A673 (cell line): ENCODE results near the gene RFTN1.

ENCODE experiments used
- EZH2 ChIP-seq: fragments of 200-600 bp; sonication (generic); IDR thresholded peaks from 2 replicates; pipeline ENCODE4 v1.6.1; 2017; ENCODE audit warnings: borderline replicate concordance, low read depth, mild to moderate bottlenecking, mixed read lengths, antibody characterized with exemption, low read length; ENCODE audit not compliant: poor library complexity, severe bottlenecking
- TF ChIP-seq, protein P1 (sequence below): fragments of 300-800, 200-600 bp; sonication (generic); conservative IDR thresholded peaks from 2 replicates; pipeline ENCODE4 v1.5.1; 2017; ENCODE audit warnings: low read depth, mild to moderate bottlenecking, antibody characterized with exemption, low read length, moderate library complexity, mixed read lengths

DNA sequence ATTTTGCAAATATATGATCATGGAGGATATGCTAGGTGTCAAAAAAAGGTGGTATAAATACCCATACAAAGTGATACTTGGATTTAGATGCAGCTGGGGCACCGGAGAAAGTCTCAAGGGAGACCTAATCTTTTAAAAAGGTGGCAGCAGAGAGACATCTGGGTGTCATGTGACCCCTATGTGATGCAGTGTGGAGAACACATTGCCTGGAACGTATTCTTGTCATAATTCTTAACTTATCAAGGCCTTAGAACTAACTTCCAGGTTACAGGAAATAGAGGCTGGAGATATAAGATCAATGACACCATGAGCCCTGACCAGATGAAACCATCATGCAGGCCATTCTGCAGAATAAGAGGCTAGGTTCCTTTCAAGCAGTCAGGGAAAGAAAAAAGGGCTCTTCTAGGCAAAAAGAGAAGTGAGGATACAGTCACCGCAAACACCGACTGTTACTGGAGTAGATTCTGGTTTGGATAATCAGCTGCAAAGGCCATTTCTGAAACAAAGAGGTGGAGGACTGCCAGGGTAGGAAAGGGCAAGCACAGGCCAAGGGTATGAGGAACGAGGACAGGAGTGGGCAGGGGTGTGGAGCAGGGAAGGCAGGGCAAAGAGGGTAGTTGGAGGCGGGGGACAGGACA, 147.9 kb downstream of the RFTN1 start:
- TF ChIP-seq, protein P1, sequence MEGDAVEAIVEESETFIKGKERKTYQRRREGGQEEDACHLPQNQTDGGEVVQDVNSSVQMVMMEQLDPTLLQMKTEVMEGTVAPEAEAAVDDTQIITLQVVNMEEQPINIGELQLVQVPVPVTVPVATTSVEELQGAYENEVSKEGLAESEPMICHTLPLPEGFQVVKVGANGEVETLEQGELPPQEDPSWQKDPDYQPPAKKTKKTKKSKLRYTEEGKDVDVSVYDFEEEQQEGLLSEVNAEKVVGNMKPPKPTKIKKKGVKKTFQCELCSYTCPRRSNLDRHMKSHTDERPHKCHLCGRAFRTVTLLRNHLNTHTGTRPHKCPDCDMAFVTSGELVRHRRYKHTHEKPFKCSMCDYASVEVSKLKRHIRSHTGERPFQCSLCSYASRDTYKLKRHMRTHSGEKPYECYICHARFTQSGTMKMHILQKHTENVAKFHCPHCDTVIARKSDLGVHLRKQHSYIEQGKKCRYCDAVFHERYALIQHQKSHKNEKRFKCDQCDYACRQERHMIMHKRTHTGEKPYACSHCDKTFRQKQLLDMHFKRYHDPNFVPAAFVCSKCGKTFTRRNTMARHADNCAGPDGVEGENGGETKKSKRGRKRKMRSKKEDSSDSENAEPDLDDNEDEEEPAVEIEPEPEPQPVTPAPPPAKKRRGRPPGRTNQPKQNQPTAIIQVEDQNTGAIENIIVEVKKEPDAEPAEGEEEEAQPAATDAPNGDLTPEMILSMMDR = no peak
- TF ChIP-seq EZH2 = no peak
